Esophagus (tissue), 2 donors: ENCODE data around the gene CTNNA2. TPM values are rescaled to one million over a fixed set of nuclear protein-coding genes. Genes with fewer than 3 reads are reported as not detected.

Source experiments
- H3K27ac ChIP-seq, 2 donors: one replicate each; pipeline ENCODE4 v1.5.1; 2013; ENCODE audit warnings: low read depth in 2 of 2, mild to moderate bottlenecking in 2 of 2, inconsistent platforms in 1 of 2, low read length in 1 of 2, moderate library complexity in 1 of 2
- H3K27me3 ChIP-seq, 2 donors: one replicate each; pipeline ENCODE4 v1.6.1; 2013; ENCODE audit warnings: low read length in 2 of 2, control low read depth in 1 of 2, mild to moderate bottlenecking in 1 of 2; ENCODE audit not compliant: insufficient read depth in 2 of 2, control insufficient read depth in 1 of 2
- H3K36me3 ChIP-seq, 2 donors: one replicate each; pipeline ENCODE4 v1.6.1; 2013; ENCODE audit warnings: low read length in 1 of 2; ENCODE audit not compliant: control insufficient read depth in 2 of 2, insufficient read depth in 2 of 2
- H3K4me1 ChIP-seq, 2 donors: one replicate each; pipeline ENCODE4 v1.6.1; 2013; ENCODE audit warnings: low read length in 1 of 2; ENCODE audit not compliant: control insufficient read depth in 2 of 2, insufficient read depth in 2 of 2
- H3K4me3 ChIP-seq, 2 donors: one replicate each; pipeline ENCODE4 v1.5.1; 2013; ENCODE audit warnings: low read length in 2 of 2, mild to moderate bottlenecking in 2 of 2, low read depth in 1 of 2, moderate library complexity in 1 of 2
- H3K9me3 ChIP-seq, 2 donors: one replicate each; pipeline ENCODE4 v1.6.1; 2013; ENCODE audit warnings: mild to moderate bottlenecking in 2 of 2, low read depth in 1 of 2, low read length in 1 of 2, moderate library complexity in 1 of 2; ENCODE audit not compliant: control insufficient read depth in 2 of 2, insufficient read depth in 1 of 2
- WGBS, 2 donors: extraction: QIAGEN DNeasy Blood & Tissue Kit; methylation state at CpG; one replicate each; pipeline ENCODE4 v1.1.7; 2013; 5-methylcytosine and 5-hydroxymethylcytosine counted together
- polyA plus RNA-seq, 2 donors: library from polyadenylated mRNA; stranded (reverse); fragments of 200-250 nt; gene quantifications; one replicate each; pipeline ENCODE4 v1.2.3, GENCODE V29; 2013
- donor health status: healthy with polysubstance abuse.
- donor health status: Bipolar disorder and iron deficiency.

CTNNA2 gene
- polyA plus RNA-seq, 2 donors, result 0.02 TPM; not detected in 1

DNA sequence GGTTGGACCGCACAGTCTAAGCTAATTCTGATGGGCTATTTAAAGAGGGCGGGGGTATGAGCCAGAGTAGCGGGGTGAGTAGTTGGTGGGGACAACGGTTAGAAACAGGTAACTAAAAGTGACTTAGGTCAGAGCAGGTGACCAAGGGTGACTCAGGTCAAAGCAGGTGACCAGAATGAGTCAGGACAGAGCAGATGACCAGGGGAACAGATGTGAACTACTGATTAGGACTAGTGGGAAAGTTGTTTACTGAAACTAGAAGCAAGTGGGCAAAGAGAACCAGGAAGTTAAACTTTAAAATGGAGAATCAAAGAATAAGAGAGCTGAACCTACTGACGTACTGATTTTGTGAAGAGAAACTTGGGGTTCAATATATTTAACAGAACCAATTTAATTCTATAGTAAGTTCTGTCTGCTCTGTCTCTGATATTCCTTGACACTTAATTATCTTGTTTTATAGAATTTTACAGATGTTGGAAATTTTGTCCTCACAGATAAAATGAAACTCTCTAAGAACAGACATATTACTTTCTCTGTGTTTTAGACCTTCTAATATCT is 799.5 kb downstream of the CTNNA2 start:
- no peaks in the 10 kb centered on the region for H3K27me3 ChIP-seq
- no peaks in the 10 kb centered on the region for H3K9me3 ChIP-seq
- H3K36me3 ChIP-seq, result no peaks in the 10 kb centered on the region
- H3K27ac ChIP-seq, result no peak overlapping the region
- H3K4me3 ChIP-seq, result no peak overlapping the region
- no peaks in the 10 kb centered on the region for H3K4me1 ChIP-seq
- 83 to 86% methylated on average over 5 of the region's 5 CpGs for WGBS, 2 donors

DNA sequence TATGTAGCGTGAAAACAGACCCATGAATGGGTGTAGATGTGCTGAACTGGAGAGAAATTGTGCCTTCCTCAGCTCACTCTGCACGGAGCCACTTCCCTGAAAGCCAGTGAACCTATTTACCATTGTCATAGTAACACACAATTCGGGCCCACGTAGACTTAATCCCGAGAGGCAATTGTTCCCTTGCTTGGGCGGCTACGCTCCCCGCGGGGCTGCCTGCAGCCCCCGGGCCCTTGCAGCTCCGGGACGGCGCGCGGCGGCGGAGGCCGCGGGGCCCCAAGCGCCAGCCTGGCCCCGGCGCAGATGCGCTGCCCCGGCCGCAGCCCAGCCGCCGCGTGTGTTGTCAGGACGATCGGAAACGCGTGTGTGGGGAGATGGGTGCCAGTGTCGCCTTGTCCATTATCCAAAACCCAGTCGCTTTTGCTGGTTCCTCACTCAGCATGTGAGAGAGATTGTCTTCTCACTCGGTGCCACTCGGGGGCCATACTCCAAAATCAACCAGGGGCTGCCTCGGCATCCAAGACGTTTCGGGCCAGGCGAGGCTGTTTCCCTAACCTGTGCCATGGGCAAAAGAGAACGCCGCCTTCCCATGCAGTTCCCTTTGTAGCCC is 809.6 kb downstream of the CTNNA2 start:
- Histone ChIP-seq H3K9me3 (peaks cover 0 to 5% of the 10 kb centered on the region in 2 donors), H3K27ac (no peak overlapping the region), H3K36me3 (no peaks in the 10 kb centered on the region), H3K4me3 (no peak overlapping the region), H3K27me3 (no peaks in the 10 kb centered on the region), H3K4me1 (no peaks in the 10 kb centered on the region)
- WGBS, 2 donors, result 18 to 22% methylated on average over 42 of the region's 42 CpGs

DNA sequence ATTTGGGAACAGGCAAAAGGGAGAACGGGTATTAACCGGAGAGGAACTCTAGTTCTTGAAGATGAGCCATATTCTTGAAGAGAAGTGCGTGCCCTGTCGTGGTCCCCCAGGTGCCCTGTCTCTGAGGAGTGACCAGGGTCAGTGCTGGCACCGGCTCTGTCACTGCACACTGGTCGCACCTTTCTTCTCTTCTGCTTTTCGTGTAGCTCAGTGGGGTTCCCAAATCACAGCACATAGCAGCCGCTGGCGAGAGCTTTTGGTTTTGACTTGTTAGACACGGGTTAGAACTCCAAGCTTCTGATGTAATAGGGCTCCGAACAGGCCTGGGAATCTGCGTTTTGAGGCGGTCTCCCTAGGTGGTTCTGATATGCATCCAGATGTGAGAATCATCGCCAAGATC is 810.1 kb downstream of the CTNNA2 start:
- Histone ChIP-seq H3K4me1 (no peaks in the 10 kb centered on the region), H3K27ac (no peak overlapping the region), H3K27me3 (no peaks in the 10 kb centered on the region), H3K9me3 (peaks cover 0 to 5% of the 10 kb centered on the region in 2 donors), H3K4me3 (no peak overlapping the region), H3K36me3 (no peaks in the 10 kb centered on the region)
- 40 to 56% methylated on average over 14 of the region's 14 CpGs for WGBS, 2 donors

DNA sequence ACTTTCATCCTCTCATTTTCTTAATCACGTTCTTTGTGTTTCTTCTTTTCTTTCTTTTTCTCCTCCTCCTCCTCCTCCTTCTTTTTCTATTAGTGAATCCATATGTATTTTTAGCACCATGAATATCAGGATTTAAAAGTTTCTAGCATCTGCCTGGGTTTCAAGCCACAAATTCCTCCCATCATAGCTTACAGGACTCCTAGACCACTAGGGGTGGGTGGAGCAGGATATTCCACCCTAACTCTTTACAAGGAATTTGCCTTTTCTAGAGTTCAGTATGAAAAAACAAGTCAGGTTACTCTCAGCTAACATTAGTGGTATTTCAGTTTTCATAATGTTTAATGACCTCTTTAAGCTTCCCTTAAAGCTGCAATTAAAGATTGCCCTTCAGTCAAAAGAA is 810.8 kb downstream of the CTNNA2 start:
- Histone ChIP-seq H3K4me3 (no peak overlapping the region), H3K36me3 (no peaks in the 10 kb centered on the region), H3K27ac (no peak overlapping the region), H3K27me3 (no peaks in the 10 kb centered on the region), H3K4me1 (no peaks in the 10 kb centered on the region), H3K9me3 (peaks cover 0 to 8% of the 10 kb centered on the region in 2 donors)
- WGBS, 2 donors, result 48 to 72% methylated on average over 1 of the region's 1 CpG

DNA sequence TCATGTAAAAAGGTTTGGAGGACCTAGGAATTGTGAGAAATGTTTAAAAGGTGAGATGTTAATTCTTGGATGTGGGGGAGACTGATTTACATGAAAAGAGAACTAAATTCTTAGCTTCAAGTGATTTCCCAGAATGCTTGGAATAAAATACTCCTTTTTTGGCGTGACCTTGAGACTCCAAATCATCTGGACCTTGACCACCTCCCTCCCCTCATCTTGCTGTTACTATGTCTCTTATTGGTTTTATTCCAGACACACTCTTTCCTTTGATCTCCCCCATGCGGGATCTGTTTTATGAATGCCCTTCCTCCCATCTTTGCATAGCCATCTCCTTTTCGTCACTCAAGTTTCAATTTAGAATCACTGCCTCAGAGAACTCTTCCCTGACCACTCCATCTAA is 811.7 kb downstream of the CTNNA2 start:
- no peaks in the 10 kb centered on the region for H3K4me1 ChIP-seq
- no peaks in the 10 kb centered on the region for H3K36me3 ChIP-seq
- H3K9me3 ChIP-seq, result peaks cover 0 to 8% of the 10 kb centered on the region in 2 donors
- no peaks in the 10 kb centered on the region for H3K27me3 ChIP-seq
- H3K27ac ChIP-seq, result no peak overlapping the region
- 66 to 79% methylated on average over 3 of the region's 3 CpGs for WGBS, 2 donors
- no peak overlapping the region for H3K4me3 ChIP-seq

DNA sequence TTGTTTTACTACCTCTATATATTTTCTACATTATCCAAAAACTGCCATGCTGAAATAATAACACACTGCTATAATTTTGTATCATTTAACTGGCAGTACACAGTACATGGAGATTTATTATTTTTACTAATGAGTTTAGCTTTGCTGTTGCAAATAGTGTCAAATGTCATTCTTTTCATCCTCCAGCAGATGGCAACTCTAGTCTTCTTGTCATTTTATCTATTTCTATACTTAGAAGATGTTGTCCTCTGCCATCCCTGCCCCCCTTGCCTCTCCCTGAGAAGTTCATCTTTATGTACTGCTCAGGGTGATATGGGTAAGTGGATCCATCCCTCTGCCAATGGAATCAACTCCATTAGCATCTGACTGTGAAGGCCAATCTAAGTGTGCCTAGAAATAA is 813.4 kb downstream of the CTNNA2 start:
- Histone ChIP-seq H3K4me1 (no peaks in the 10 kb centered on the region), H3K36me3 (no peaks in the 10 kb centered on the region), H3K27ac (no peak overlapping the region), H3K4me3 (no peak overlapping the region), H3K9me3 (peaks cover 0 to 8% of the 10 kb centered on the region in 2 donors), H3K27me3 (no peaks in the 10 kb centered on the region)

DNA sequence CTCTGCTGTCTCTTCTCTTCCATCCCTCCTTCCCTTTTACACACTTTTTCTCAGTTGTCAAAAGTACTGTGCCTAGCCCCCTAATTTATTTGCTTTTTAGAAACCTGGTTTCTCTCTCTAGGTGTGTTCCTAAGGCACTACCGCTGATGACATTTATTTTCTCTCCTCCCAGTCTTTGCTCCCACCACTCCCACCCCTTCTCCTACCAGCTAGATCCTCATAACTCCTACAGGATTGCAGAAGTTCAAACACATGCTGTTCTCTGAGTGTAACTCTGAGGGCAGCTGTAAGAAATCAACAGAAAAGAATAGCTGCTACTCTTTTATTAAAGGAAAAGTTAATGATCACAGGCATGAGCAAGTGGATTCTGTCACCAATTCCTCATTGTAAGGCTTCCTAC is 814.0 kb downstream of the CTNNA2 start:
- H3K4me3 ChIP-seq, result no peak overlapping the region
- H3K27me3 ChIP-seq, result no peaks in the 10 kb centered on the region
- peaks cover 4 to 8% of the 10 kb centered on the region in 2 donors for H3K9me3 ChIP-seq
- no peak overlapping the region for H3K27ac ChIP-seq
- no peaks in the 10 kb centered on the region for H3K36me3 ChIP-seq
- no peaks in the 10 kb centered on the region for H3K4me1 ChIP-seq
- WGBS, 2 donors, result 59 to 80% methylated on average over 1 of the region's 1 CpG

DNA sequence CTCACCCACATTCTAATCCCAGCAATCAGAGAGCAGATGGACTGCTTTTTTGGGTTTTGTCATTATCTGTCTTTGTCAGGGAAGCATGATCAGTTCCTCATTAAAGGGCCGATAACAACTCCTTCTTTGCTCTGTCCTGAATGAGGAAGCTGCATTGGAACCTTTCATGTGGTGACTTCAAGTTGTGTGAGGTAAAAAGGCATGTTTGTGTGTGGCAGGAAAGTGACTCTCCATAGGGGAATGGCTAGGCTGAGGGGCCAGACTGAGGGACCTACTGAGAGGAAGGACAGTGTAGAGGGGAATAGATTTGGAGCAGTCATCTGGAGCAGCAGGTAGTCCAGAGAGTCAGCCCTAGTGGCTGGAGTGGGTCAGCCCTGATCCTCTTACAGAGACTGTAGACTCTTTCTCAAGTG is 815.3 kb downstream of the CTNNA2 start:
- no peak overlapping the region for H3K27ac ChIP-seq
- peaks cover 3 to 4% of the 10 kb centered on the region in 2 donors for H3K9me3 ChIP-seq
- no peaks in the 10 kb centered on the region for H3K4me1 ChIP-seq
- H3K27me3 ChIP-seq, result no peaks in the 10 kb centered on the region
- no peak overlapping the region for H3K4me3 ChIP-seq
- 60 to 66% methylated on average over 1 of the region's 1 CpG for WGBS, 2 donors
- H3K36me3 ChIP-seq, result no peaks in the 10 kb centered on the region

DNA sequence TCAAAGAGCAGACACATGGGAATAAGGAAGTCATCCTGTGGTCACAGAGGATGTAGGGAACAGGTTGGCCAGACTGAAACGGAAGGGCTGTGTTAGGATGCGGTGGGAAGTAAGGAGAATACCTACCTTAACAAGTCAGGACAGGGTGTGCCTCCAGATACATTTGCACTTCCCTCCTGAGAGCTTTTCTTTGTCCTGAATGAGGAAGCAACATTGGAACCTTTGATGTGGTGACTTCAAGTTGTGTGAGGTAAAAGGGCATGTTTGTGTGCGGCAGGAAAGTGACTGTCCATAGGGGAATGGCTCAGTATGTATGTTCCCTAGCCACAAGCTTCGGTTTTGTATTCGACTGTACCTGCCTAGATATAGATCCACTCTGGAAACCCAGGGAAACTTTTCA is 816.6 kb downstream of the CTNNA2 start:
- Histone ChIP-seq H3K27ac (no peak overlapping the region), H3K9me3 (peaks cover 3 to 4% of the 10 kb centered on the region in 2 donors), H3K36me3 (no peaks in the 10 kb centered on the region), H3K4me3 (no peak overlapping the region), H3K27me3 (no peaks in the 10 kb centered on the region), H3K4me1 (no peaks in the 10 kb centered on the region)
- 71 to 76% methylated on average over 5 of the region's 5 CpGs for WGBS, 2 donors
